ENCODE measurements around the gene GPC6.

GPC6 gene

DNA sequence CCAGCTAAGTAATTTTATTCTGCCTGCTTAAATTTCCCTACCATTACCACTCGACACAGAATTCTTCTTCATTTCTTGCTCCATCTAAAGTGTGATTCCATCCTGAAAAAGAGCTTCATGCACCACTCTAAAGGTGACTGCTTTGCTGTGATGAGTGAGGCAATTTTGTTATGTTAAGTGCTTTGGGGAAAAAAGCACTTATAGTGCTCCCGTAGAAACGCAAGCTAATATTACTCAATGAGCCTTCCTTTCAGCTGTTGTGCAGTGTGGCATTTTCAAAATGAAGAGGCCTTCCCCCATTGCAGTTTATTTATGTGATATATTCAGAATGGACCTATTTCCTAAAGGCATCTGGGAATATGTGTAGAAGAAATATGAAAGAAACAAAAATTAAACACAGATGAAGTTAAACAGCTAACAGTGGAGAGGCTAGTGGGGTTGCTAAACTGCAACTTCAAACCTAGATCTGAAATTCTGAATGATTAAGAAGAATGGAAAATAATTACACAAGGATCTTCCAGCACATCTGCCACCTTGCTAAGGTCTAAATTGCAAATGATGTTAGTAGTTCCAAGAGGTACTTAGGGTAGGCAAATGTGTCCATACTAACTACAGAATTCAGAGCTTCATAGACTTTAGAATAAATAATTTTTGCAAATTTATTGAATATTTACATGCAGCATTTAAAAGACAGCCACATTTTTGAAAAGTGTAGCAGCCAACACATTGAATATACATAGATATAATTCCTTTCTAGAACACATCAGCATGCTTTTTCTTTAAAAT is 1041.2 kb downstream of the GPC6 start:
- no peak for DNase-seq (ENCODE audit: low read depth)

GRCh38 chr13:94268661-94269060 is 1042.1 kb downstream of the GPC6 start:
- no peak for DNase-seq (ENCODE audit: low read depth)
- TF ChIP-seq CTCF (conservative IDR thresholded peaks at IDR 0.05; ENCODE audit: low read length): no peak

More for the DNA sequence above, 1041.2 kb downstream of the GPC6 start:
- no peak for TF ChIP-seq CTCF (conservative IDR thresholded peaks at IDR 0.05; ENCODE audit: low read length)
- H3K4me3 ChIP-seq (ENCODE audit: low read length): no peak overlapping the region

DNA sequence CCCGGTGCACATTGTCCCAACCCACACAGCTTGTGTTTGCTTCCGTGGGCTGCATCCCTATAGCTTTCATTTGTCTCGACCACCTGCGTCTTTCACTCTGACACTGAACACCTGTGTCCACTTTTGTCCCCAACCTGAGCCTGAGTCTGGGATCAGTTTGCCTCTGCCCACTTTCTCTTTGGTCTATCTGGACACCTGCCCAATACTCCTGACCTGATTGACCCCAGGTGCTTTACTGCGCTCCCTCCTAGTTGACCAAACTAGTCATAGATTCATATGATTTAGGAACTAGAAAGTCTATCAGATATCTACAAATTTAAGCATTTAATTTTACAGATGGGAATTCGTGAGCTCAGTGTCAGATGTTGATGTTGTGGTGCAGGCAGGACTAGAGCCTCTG is 1043.0 kb downstream of the GPC6 start:
- TF ChIP-seq CTCF (conservative IDR thresholded peaks at IDR 0.05; ENCODE audit: low read length): no peak

More at GRCh38 chr13:94268661-94269060, 1042.1 kb downstream of the GPC6 start:
- no peak overlapping the region for H3K4me3 ChIP-seq (ENCODE audit: low read length)

DNA sequence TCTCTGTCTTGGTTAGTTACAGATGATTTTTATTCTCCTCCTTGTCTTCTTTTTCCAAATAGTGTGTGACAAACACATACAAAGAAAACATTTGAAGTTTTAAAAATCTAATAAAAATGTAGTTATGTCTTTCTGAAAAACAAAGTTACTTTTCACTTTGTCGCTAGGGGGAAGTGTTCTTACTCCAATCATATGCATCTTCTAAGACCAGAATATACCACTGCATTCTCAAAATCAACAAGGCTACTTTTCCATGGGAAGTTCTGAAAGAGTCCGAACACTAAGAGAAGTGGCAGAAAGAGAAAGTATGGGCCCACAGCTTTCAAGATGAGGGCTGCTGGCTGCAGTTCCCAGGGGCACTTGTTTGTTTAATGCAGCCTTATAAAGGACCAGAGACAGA is 1043.9 kb downstream of the GPC6 start:
- H3K4me3 ChIP-seq (ENCODE audit: low read length): no peak overlapping the region
- DNase-seq (ENCODE audit: low read depth): peak; percentile 12
- peak; percentile 33 for TF ChIP-seq CTCF (conservative IDR thresholded peaks at IDR 0.05; ENCODE audit: low read length)

More for the DNA sequence above, 1043.0 kb downstream of the GPC6 start:
- no peak for DNase-seq (ENCODE audit: low read depth)
- no peak overlapping the region for H3K4me3 ChIP-seq (ENCODE audit: low read length)

GRCh38 chr13:94272038-94272437 is 1045.4 kb downstream of the GPC6 start:
- DNase-seq (ENCODE audit: low read depth): no peak
- TF ChIP-seq CTCF (conservative IDR thresholded peaks at IDR 0.05; ENCODE audit: low read length): no peak
- no peak overlapping the region for H3K4me3 ChIP-seq (ENCODE audit: low read length)

DNA sequence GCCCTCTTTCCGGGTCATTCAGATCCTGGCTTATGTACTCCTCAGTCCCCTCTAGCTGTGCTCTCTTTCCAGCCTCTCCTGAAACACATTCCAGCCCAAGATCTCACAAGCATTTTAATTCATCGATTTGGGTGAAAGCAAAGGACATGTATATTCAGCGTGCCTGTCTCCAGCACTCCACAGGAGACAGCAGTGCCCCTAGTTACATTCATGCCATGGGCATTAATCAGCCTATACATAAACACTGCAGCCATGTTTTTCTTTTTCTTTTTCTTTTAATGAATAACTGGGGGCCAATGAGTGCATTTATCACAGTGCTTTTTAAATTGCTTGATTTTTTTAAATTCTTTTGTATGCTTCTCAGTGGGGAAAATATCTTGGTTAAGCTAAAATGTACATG is 1053.7 kb downstream of the GPC6 start:
- no peak for DNase-seq (ENCODE audit: low read depth)
- H3K4me3 ChIP-seq (ENCODE audit: low read length): no peak overlapping the region
- no peak for TF ChIP-seq CTCF (conservative IDR thresholded peaks at IDR 0.05; ENCODE audit: low read length)

DNA sequence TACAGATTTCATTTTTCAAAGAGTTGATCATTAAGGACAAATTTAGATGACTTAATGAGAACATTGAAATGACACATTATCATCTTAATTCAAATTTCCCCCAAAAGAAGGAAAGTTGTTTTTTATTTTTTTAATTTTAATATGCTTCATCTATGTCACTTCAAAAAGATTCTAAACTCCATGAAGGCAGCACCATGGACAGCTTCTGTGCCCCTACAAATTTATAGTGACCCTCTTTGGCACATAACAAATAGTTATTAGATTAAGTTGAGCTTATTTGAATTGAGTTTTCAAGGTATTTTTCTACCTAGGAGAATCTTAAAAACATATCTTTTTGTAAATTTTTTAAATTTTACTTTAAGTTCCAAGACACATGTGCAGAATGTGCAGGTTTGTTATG is 1054.2 kb downstream of the GPC6 start:
- no peak for TF ChIP-seq CTCF (conservative IDR thresholded peaks at IDR 0.05; ENCODE audit: low read length)
- H3K4me3 ChIP-seq (ENCODE audit: low read length): no peak overlapping the region
- DNase-seq (ENCODE audit: low read depth): no peak
